K562 (cell line): Measurements from ENCODE around the gene GGCT. TPM values are rescaled to one million over a fixed set of nuclear protein-coding genes. Genes with fewer than 3 reads are reported as not detected.

Experiments
- ATAC-seq: fragments of 200-7000 bp; cut with Tn5 transposase; 3 replicates; pipeline ENCODE4 v1.9.1; 2020; ENCODE audit warnings: moderate library complexity
- BruUV-seq: library from RNA; stranded (reverse); fragments of 400-500 nt; replicated peaks from 2 replicates; lab custom pipeline; 2021; lab: Mats Ljungman, UMichigan
- CTCF ChIA-PET: fragments of 300-600 bp; formaldehyde crosslinking; extraction: SDS; loops from one replicate; lab custom pipeline; 2021; ENCODE audit warnings: low intra/inter-chr PET ratio; lab: Yijun Ruan, JAX
- POLR2A ChIA-PET: fragments of 300-600, 350-650 bp; sonication (Branson Sonifier 250); formaldehyde crosslinking; extraction: SDS; loops from one replicate; lab custom pipeline; 2021; ENCODE audit warnings: antibody characterized with exemption, inconsistent platforms; lab: Yijun Ruan, JAX
- DNase-seq, 4 experiments: peaks; one replicate each; pipeline versions ENCODE4 v3.0.0 to v3.0.0-alpha.2; 2011 to 2018; ENCODE audit warnings: low spot score in 3 of 4, mixed read lengths in 3 of 4; ENCODE audit errors: extremely low read depth in 1 of 4
- FAIRE-seq: peaks from 2 replicates; lab custom pipeline; 2011; peaks lifted over from hg19 to GRCh38; lab: Jason Lieb, UNC
- H2AFZ ChIP-seq: 2 replicates; pipeline ENCODE4 v1.6.0; 2011; ENCODE audit warnings: low read depth, low read length, control low read depth, inconsistent platforms
- H3K27ac ChIP-seq: fragments of 200-600 bp; 3 replicates; pipeline ENCODE4 v1.8.0; 2011; ENCODE audit warnings: low read depth, mild to moderate bottlenecking, control low read depth, inconsistent platforms, low read length, moderate library complexity, mixed read lengths; ENCODE audit errors: extremely low read depth
- H3K27me3 ChIP-seq, 2 experiments: fragments of 300-600 bp in 1 of 2; 2 replicates in 1 of 2; 3 replicates in 1 of 2; pipeline versions ENCODE4 v1.6.0 to v1.8.0; 2011; ENCODE audit warnings: inconsistent platforms in 2 of 2, low read length in 2 of 2, mild to moderate bottlenecking in 1 of 2, mixed read lengths in 1 of 2, moderate library complexity in 1 of 2; ENCODE audit not compliant: control insufficient read depth in 2 of 2, insufficient read depth in 2 of 2
- H3K36me3 ChIP-seq: fragments of 300-600 bp; 3 replicates; pipeline ENCODE4 v1.8.0; 2011; ENCODE audit warnings: mild to moderate bottlenecking, low read length, inconsistent platforms; ENCODE audit not compliant: control insufficient read depth, insufficient read depth
- H3K4me1 ChIP-seq, 2 experiments: fragments of 200-600 bp in 1 of 2; replicated peaks in 1 of 2; 2 replicates in 1 of 2; 3 replicates in 1 of 2; pipeline versions ENCODE4 v1.5.1 to v1.8.0; 2011; ENCODE audit warnings: inconsistent platforms in 2 of 2, low read length in 2 of 2, mild to moderate bottlenecking in 1 of 2, mixed read lengths in 1 of 2, moderate library complexity in 1 of 2; ENCODE audit not compliant: control insufficient read depth in 2 of 2, insufficient read depth in 2 of 2
- H3K4me2 ChIP-seq: 2 replicates; pipeline ENCODE4 v1.6.1; 2011; ENCODE audit warnings: low read length, control low read depth, inconsistent platforms, mixed read lengths; ENCODE audit not compliant: insufficient read depth
- H3K4me3 ChIP-seq: fragments of 200-600 bp; sonication (generic), shearing (Covaris generic); 2 replicates; pipeline ENCODE4 v1.5.1; 2016; ENCODE audit warnings: control low read depth, inconsistent platforms
- H3K79me2 ChIP-seq: fragments of 200-600 bp; 3 replicates; pipeline ENCODE4 v1.8.0; 2011; ENCODE audit warnings: low read length, inconsistent platforms; ENCODE audit not compliant: control insufficient read depth, insufficient read depth
- H3K9ac ChIP-seq, 2 experiments: 2 replicates each; pipeline versions ENCODE4 v1.6.0 to v1.6.1; 2011; ENCODE audit warnings: low read depth in 2 of 2, low read length in 2 of 2, control low read depth in 1 of 2, inconsistent platforms in 1 of 2, mild to moderate bottlenecking in 1 of 2, mixed read lengths in 1 of 2; ENCODE audit not compliant: insufficient read depth in 1 of 2
- H3K9me1 ChIP-seq: one replicate; pipeline ENCODE4 v1.6.0; 2011; ENCODE audit warnings: inconsistent platforms, mild to moderate bottlenecking, low read length, moderate library complexity; ENCODE audit not compliant: control insufficient read depth, insufficient read depth
- H3K9me3 ChIP-seq: replicated peaks from 2 replicates; pipeline ENCODE4 v1.5.1; 2011; ENCODE audit warnings: low read depth, low read length, inconsistent platforms; ENCODE audit not compliant: control insufficient read depth, insufficient read depth
- H4K20me1 ChIP-seq: replicated peaks from 2 replicates; pipeline ENCODE4 v1.6.1; 2011; ENCODE audit warnings: low read length, inconsistent platforms, mixed read lengths; ENCODE audit not compliant: control insufficient read depth, insufficient read depth
- L3MBTL2 ChIP-seq: fragments of 450-650 bp; IDR thresholded peaks from 2 replicates; pipeline ENCODE4 v1.6.1; 2016; ENCODE audit warnings: mild to moderate bottlenecking, moderate library complexity
- NEUROD1 ChIP-seq: fragments of 150-350 bp; IDR thresholded peaks from 2 replicates; pipeline ENCODE4 v1.6.1; 2014; ENCODE audit warnings: borderline replicate concordance, low read length, low read depth; ENCODE audit not compliant: partially characterized antibody
- SMAD3 ChIP-seq: fragments of 450-650 bp; formaldehyde crosslinking; conservative IDR thresholded peaks from 2 replicates; pipeline ENCODE4 v1.4.0; 2020; ENCODE audit warnings: mild to moderate bottlenecking
- TOE1 ChIP-seq, 2 experiments: fragments of 450-650 bp in 1 of 2; sonication (generic) in 1 of 2; formaldehyde crosslinking in 1 of 2; IDR thresholded peaks; 2 replicates each; pipeline versions ENCODE4 v1.7.1 to v1.8.0; 2016 to 2022; ENCODE audit warnings: borderline replicate concordance in 2 of 2, mild to moderate bottlenecking in 2 of 2, antibody characterized with exemption in 1 of 2, inconsistent platforms in 1 of 2, low read depth in 1 of 2, missing genetic modification reagents in 1 of 2, moderate library complexity in 1 of 2
- XRCC4 ChIP-seq: IDR thresholded peaks from one replicate; pipeline ENCODE4 v1.6.1; 2011; ENCODE audit not compliant: insufficient read depth, insufficient read length; ENCODE audit errors: extremely low read depth
- ZNF175 ChIP-seq: fragments of 200-800 bp; sonication (Bioruptor generic); IDR thresholded peaks from 2 replicates; pipeline ENCODE4 v1.6.1; 2016; ENCODE audit warnings: low read depth, mild to moderate bottlenecking, missing genetic modification characterization, missing compliant biosample characterization
- ZNF584 ChIP-seq: fragments of 200-800 bp; sonication (Bioruptor generic); IDR thresholded peaks from 2 replicates; pipeline ENCODE4 v1.6.1; 2016; ENCODE audit warnings: low read depth, mild to moderate bottlenecking, missing genetic modification characterization, missing compliant biosample characterization
- WGBS: fragments of 100-300 bp; shearing (Covaris generic); methylation state at CpG from one replicate; pipeline ENCODE4 v1.1.6; 2016; ENCODE audit warnings: low coverage, mixed read lengths; ENCODE audit not compliant: insufficient coverage; ENCODE audit errors: missing lambda C conversion rate; 5-methylcytosine and 5-hydroxymethylcytosine counted together
- in situ Hi-C: fragments of 300-500 bp; cut with MboI; formaldehyde crosslinking; loops from 4 replicates; pipeline ENCODE4 v1.15.0; 2018; ENCODE audit warnings: inconsistent platforms, mixed read lengths
- intact Hi-C: fragments of 100-400 bp; cut with micrococcal nuclease; formaldehyde crosslinking; loops from 2 replicates; pipeline ENCODE4 v1.14.2; 2022
- polyA plus RNA-seq, 8 experiments: library from polyadenylated mRNA; depleted of rRNA in 4 of 8; stranded (reverse) in 5 of 8; unstranded in 3 of 8; fragments of >200 nt; fragmentation: Nextera tagmentation in 2 of 8; fragmentation: Illumina TruSeq in 1 of 8; extraction: Ambion mirVana in 2 of 8; extraction: Trizol in 1 of 8; gene quantifications; 2 replicates each; pipeline versions ENCODE4 v1.2.1 to v1.2.3, GENCODE V29; 2011 to 2014; ENCODE audit warnings: inconsistent platforms in 1 of 8, missing spikeins in 1 of 8
- total RNA-seq, 7 experiments: library from RNA; depleted of rRNA in 6 of 7; stranded (reverse); fragments of >200 nt in 6 of 7; fragmentation: Illumina TruSeq in 2 of 7; extraction: Trizol in 2 of 7; gene quantifications; 2 replicates each; pipeline versions ENCODE4 v1.2.1 to v1.2.3, GENCODE V29; 2011 to 2021; ENCODE audit warnings: low replicate concordance in 1 of 7
- TF ChIP-seq, protein P1 (sequence below): sonication (generic); formaldehyde crosslinking; IDR thresholded peaks from 2 replicates; pipeline ENCODE4 v1.8.0; 2022; ENCODE audit warnings: mild to moderate bottlenecking, low read depth, missing genetic modification reagents
- TF ChIP-seq, protein P2 (sequence below), 2 experiments: fragments of 450-650 bp in 1 of 2; sonication (generic) in 1 of 2; formaldehyde crosslinking in 1 of 2; IDR thresholded peaks; 2 replicates each; pipeline versions ENCODE4 v1.7.1 to v1.9.0; 2016 to 2022; ENCODE audit warnings: inconsistent platforms in 1 of 2, mild to moderate bottlenecking in 1 of 2, missing genetic modification reagents in 1 of 2

The GGCT gene
- total and polyA plus RNA-seq, 9 of the 15 experiments (the other 6 are each of a cell fraction or from before 2014, with no cell fraction given) = 79.0 to 349 (median 136) TPM

DNA sequence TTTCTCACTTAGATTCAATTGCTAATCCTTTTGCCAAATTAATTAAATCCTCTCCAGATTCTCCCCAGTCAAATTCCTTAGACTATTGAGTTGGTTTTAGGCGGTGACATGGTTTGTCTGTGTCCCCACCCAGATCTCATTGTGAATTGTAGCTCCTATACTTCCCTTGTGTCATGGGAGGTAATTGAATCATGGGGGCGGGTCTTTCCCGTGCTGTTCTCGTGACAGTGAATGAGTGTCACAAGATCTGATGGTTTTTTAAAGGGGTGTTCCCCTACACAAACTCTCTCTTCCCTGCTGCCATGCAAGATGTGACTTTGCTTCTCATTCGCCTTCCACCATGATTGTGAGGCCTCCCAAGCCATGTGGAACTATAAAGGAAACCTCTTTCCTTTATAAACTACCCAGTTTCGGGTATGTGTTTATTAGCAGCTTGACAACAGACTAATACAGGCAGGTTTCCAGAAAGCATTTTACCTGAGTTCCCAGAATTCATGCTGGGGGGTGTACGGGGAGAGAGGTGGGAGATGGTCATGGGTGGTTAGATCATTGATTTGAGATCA, 45.4 kb upstream of the GGCT start:
- 28% methylated on average over 7 of the region's 7 CpGs for WGBS
- Histone ChIP-seq H3K4me2 (no peak overlapping the region; the same call in 1 of the 2 replicates), H3K9ac (no peak overlapping the region), H3K4me3 (no peak overlapping the region), H3K27me3 (no peaks in the 10 kb centered on the region), H3K79me2 (no peaks in the 10 kb centered on the region), H3K9me3 (no peaks in the 10 kb centered on the region), H3K36me3 (no peaks in the 10 kb centered on the region), H3K9me1 (no peaks in the 10 kb centered on the region), H2AFZ (no peak overlapping the region), H4K20me1 (no peaks in the 10 kb centered on the region; the same call in 1 of the 2 replicates), H3K4me1 (peaks cover 0 to 10% of the 10 kb centered on the region in 2 experiments; a peak in 3 of 5 replicates), H3K27ac (no peak overlapping the region)
- BruUV-seq = no TSS peak
- FAIRE-seq (no peak), DNase-seq (peak in 1 of 4 experiments; percentile 41), ATAC-seq (peak; percentile 53; the same call in 2 of the 3 replicates)
- in situ Hi-C loops (no loop called here), intact Hi-C loops (loop anchor here (5.0 kb wide), 1 partner anchor 38 kb away; no protein-coding TSS in a partner anchor)
- CTCF ChIA-PET = interaction anchor here (0.7 to 3.0 kb wide), 3 partner anchors 14 to 574 kb away, joined by 3 to 22 read pairs (median 14); no protein-coding TSS in a partner anchor
- POLR2A ChIA-PET = interaction anchor here (0.6 kb wide), 1 partner anchor 69 kb away, joined by 3 read pairs; no protein-coding TSS in a partner anchor
- peak; percentile 75; the same call in 1 of the 2 replicates for TF ChIP-seq SMAD3
- peak; percentile 32; the same call in 1 of the 2 replicates for TF ChIP-seq L3MBTL2
- no peak for TF ChIP-seq NEUROD1
- no peak; the same call in 1 of the 2 replicates for TF ChIP-seq ZNF584 (CRISPR knock-in tag)
- no peak for TF ChIP-seq XRCC4
- TF ChIP-seq ZNF175 = peak; percentile 85
- TF ChIP-seq, protein P1, sequence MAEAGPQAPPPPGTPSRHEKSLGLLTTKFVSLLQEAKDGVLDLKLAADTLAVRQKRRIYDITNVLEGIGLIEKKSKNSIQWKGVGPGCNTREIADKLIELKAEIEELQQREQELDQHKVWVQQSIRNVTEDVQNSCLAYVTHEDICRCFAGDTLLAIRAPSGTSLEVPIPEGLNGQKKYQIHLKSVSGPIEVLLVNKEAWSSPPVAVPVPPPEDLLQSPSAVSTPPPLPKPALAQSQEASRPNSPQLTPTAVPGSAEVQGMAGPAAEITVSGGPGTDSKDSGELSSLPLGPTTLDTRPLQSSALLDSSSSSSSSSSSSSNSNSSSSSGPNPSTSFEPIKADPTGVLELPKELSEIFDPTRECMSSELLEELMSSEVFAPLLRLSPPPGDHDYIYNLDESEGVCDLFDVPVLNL (CRISPR knock-in tag) = no peak
- TF ChIP-seq TOE1 (IDR thresholded peaks at IDR 0.05; ENCODE audit: borderline replicate concordance) = peak; percentile 49; the same call in 1 of the 2 replicates
- no peak for TF ChIP-seq TOE1 (CRISPR knock-in tag; IDR thresholded peaks at IDR 0.05; ENCODE audit: borderline replicate concordance, low read depth)
- TF ChIP-seq, protein P2, sequence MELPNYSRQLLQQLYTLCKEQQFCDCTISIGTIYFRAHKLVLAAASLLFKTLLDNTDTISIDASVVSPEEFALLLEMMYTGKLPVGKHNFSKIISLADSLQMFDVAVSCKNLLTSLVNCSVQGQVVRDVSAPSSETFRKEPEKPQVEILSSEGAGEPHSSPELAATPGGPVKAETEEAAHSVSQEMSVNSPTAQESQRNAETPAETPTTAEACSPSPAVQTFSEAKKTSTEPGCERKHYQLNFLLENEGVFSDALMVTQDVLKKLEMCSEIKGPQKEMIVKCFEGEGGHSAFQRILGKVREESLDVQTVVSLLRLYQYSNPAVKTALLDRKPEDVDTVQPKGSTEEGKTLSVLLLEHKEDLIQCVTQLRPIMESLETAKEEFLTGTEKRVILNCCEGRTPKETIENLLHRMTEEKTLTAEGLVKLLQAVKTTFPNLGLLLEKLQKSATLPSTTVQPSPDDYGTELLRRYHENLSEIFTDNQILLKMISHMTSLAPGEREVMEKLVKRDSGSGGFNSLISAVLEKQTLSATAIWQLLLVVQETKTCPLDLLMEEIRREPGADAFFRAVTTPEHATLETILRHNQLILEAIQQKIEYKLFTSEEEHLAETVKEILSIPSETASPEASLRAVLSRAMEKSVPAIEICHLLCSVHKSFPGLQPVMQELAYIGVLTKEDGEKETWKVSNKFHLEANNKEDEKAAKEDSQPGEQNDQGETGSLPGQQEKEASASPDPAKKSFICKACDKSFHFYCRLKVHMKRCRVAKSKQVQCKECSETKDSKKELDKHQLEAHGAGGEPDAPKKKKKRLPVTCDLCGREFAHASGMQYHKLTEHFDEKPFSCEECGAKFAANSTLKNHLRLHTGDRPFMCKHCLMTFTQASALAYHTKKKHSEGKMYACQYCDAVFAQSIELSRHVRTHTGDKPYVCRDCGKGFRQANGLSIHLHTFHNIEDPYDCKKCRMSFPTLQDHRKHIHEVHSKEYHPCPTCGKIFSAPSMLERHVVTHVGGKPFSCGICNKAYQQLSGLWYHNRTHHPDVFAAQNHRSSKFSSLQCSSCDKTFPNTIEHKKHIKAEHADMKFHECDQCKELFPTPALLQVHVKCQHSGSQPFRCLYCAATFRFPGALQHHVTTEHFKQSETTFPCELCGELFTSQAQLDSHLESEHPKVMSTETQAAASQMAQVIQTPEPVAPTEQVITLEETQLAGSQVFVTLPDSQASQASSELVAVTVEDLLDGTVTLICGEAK (IDR thresholded peaks at IDR 0.05) = no peak
- TF ChIP-seq, protein P2 (CRISPR knock-in tag; IDR thresholded peaks at IDR 0.05) = no peak
